Endodermal cell (in vitro differentiated cells): ENCODE measurements around the gene CES4A. TPM values are rescaled to one million over a fixed set of nuclear protein-coding genes. Genes with fewer than 3 reads are reported as not detected.

Experiments
- DNase-seq: peaks from one replicate; pipeline ENCODE4 v3.0.0-alpha.2; 2017
- H3K27ac ChIP-seq: 2 replicates; pipeline ENCODE4 v1.5.1; 2013; ENCODE audit warnings: mild to moderate bottlenecking, low read depth, low read length, moderate library complexity
- H3K27me3 ChIP-seq: 2 replicates; pipeline ENCODE4 v1.6.1; 2013; ENCODE audit warnings: mild to moderate bottlenecking, low read length, moderate library complexity; ENCODE audit not compliant: insufficient read depth, control insufficient read depth, poor library complexity, severe bottlenecking
- H3K36me3 ChIP-seq: 2 replicates; pipeline ENCODE4 v1.7.0; 2013; ENCODE audit warnings: mild to moderate bottlenecking, low read length, moderate library complexity; ENCODE audit not compliant: control insufficient read depth, insufficient read depth
- H3K4me1 ChIP-seq: one replicate; pipeline ENCODE4 v1.7.0; 2013; ENCODE audit warnings: low read length; ENCODE audit not compliant: control insufficient read depth, insufficient read depth
- H3K4me3 ChIP-seq: 2 replicates; pipeline ENCODE4 v1.5.1; 2013; ENCODE audit warnings: mild to moderate bottlenecking, low read length, moderate library complexity
- H3K9ac ChIP-seq: 2 replicates; pipeline ENCODE4 v1.6.1; 2013; ENCODE audit warnings: mild to moderate bottlenecking, low read length, moderate library complexity; ENCODE audit not compliant: poor library complexity, severe bottlenecking; ENCODE audit errors: extremely low read depth
- H3K9me3 ChIP-seq: 2 replicates; pipeline ENCODE4 v1.6.1; 2013; ENCODE audit warnings: mild to moderate bottlenecking, low read length, moderate library complexity; ENCODE audit not compliant: control insufficient read depth
- H3K27ac Mint-ChIP-seq: 2 replicates; pipeline ENCODE4 v1.8.0; 2020; ENCODE audit warnings: mixed read lengths
- H3K27me3 Mint-ChIP-seq: 2 replicates; pipeline ENCODE4 v1.8.0; 2021; ENCODE audit warnings: mild to moderate bottlenecking, mixed read lengths; ENCODE audit not compliant: insufficient read depth
- H3K36me3 Mint-ChIP-seq: 2 replicates; pipeline ENCODE4 v1.8.0; 2020; ENCODE audit warnings: low read depth, mixed read lengths
- H3K4me1 Mint-ChIP-seq: 2 replicates; pipeline ENCODE4 v1.8.0; 2020; ENCODE audit warnings: mixed read lengths
- H3K4me3 Mint-ChIP-seq: 2 replicates; pipeline ENCODE4 v1.8.0; 2020; ENCODE audit warnings: mild to moderate bottlenecking, moderate library complexity, mixed read lengths
- H3K9me3 Mint-ChIP-seq: 2 replicates; pipeline ENCODE4 v1.8.0; 2020; ENCODE audit warnings: mild to moderate bottlenecking, mixed read lengths
- WGBS, 2 experiments: methylation state at CpG; one replicate each; pipeline versions ENCODE4 v1.1.5 to v1.1.7; 2013; ENCODE audit warnings: missing lambda C conversion rate in 2 of 2, mixed read lengths in 1 of 2; ENCODE audit not compliant: insufficient coverage in 1 of 2, insufficient read length in 1 of 2; 5-methylcytosine and 5-hydroxymethylcytosine counted together
- total RNA-seq, 2 donors: library from RNA; stranded (reverse); fragmentation: NEBNext Ultra II Directional in 1 of 2; extraction: Animal tissue kit (Norgen Biotek cat#: 25700) in 1 of 2; gene quantifications; 2 replicates in 1 of 2; 3 replicates in 1 of 2; pipeline ENCODE4 v1.2.1, GENCODE V29; 2021
- TF ChIP-seq, protein P1 (sequence below): fragments of 200-600 bp; sonication (generic); conservative IDR thresholded peaks from 2 replicates; pipeline ENCODE4 v1.5.0; 2021; ENCODE audit warnings: antibody characterized with exemption, mild to moderate bottlenecking

The CES4A gene
- total RNA-seq, 2 donors from 2014 or later, result 3.0 to 3.8 TPM

DNA sequence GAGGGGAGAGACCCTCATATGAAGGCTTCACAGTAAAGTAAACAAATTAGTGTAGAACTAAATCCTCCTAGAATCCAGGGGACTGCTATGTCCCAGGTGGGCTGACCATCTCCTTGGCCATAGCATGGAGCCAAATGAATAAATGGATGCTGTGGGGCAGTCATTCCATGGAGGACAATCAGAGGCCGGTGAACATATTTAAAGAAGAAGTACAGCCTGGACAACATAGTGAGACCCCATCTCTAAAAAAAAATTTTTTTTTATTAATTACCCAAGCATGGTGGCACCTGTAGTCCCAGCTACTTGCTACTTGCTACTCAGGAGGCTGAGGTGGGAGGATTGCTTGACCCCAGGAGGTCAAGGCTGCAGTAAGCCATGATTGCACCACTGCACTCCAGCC lies 35.3 kb downstream of the CES4A start:
- Histone ChIP-seq H3K4me3 (no peak overlapping the region), H3K36me3 (no peaks in the 10 kb centered on the region), H3K9me3 (no peaks in the 10 kb centered on the region), H3K9ac (no peak overlapping the region), H3K4me1 (peaks cover 13% of the 10 kb centered on the region), H3K27ac (no peak overlapping the region), H3K27me3 (no peaks in the 10 kb centered on the region)
- no peak overlapping the region for H3K27ac Mint-ChIP-seq
- no peaks in the 10 kb centered on the region for H3K9me3 Mint-ChIP-seq
- H3K4me3 Mint-ChIP-seq, result no peak overlapping the region
- WGBS, 2 experiments, result 100% methylated on average over 1 of the region's 1 CpG; no CpG with 5 or more reads in 1 of the 2 experiments
- TF ChIP-seq, protein P1, sequence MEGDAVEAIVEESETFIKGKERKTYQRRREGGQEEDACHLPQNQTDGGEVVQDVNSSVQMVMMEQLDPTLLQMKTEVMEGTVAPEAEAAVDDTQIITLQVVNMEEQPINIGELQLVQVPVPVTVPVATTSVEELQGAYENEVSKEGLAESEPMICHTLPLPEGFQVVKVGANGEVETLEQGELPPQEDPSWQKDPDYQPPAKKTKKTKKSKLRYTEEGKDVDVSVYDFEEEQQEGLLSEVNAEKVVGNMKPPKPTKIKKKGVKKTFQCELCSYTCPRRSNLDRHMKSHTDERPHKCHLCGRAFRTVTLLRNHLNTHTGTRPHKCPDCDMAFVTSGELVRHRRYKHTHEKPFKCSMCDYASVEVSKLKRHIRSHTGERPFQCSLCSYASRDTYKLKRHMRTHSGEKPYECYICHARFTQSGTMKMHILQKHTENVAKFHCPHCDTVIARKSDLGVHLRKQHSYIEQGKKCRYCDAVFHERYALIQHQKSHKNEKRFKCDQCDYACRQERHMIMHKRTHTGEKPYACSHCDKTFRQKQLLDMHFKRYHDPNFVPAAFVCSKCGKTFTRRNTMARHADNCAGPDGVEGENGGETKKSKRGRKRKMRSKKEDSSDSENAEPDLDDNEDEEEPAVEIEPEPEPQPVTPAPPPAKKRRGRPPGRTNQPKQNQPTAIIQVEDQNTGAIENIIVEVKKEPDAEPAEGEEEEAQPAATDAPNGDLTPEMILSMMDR, result no peak
- no peak for DNase-seq
- H3K4me1 Mint-ChIP-seq, result peaks cover 28% of the 10 kb centered on the region
- H3K36me3 Mint-ChIP-seq, result no peaks in the 10 kb centered on the region
- peaks cover 5% of the 10 kb centered on the region for H3K27me3 Mint-ChIP-seq

DNA sequence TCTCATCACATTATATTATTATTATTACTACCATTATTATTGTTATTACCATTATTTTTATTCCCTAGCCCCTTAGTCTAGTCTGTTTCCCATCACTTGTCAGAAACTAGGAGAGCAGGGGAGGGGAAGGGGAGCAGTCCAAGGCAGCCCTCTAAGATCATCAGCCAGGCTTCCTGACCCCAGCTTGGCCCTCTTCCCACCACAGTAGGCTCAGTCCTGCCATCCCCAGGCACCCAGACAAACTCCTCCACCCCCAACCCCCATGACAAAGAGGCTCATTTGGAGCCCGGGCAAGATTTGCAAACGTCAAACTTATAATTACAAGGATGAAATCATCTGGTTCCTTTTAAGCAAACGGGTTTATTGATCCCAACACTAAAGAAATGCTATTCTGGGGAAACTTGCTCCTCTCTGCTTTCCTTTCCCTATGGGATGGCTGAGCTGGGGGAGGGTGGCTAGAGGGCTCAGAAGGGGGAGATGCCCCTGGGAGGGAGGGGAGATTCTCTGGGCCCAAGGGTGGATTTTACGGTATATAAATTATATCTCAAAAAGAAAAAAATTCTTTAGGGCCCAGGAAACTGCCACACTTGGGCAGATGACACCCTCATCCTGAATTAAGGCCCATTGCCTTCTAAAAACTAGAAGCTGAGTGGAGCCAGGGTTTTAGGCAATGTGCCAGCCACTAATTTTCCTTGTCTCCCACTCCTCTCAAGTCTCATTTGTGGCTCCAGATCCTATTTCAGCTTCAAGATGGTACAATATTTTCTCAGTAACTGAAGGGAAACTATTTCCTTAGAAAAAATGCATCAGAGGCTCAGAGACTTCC lies 36.2 kb downstream of the CES4A start:
- no peaks in the 10 kb centered on the region for H3K27me3 Mint-ChIP-seq
- no peak overlapping the region for H3K4me3 ChIP-seq
- DNase-seq, result no peak
- H3K9me3 ChIP-seq, result no peaks in the 10 kb centered on the region
- no peak overlapping the region for H3K27ac Mint-ChIP-seq
- H3K9me3 Mint-ChIP-seq, result no peaks in the 10 kb centered on the region
- peaks cover 13% of the 10 kb centered on the region for H3K4me1 ChIP-seq
- H3K36me3 ChIP-seq, result no peaks in the 10 kb centered on the region
- H3K4me3 Mint-ChIP-seq, result no peak overlapping the region
- H3K27ac ChIP-seq, result no peak overlapping the region
- TF ChIP-seq, protein P1, result no peak
- H3K36me3 Mint-ChIP-seq, result no peaks in the 10 kb centered on the region
- H3K9ac ChIP-seq, result no peak overlapping the region
- H3K27me3 ChIP-seq, result no peaks in the 10 kb centered on the region
- peaks cover 28% of the 10 kb centered on the region for H3K4me1 Mint-ChIP-seq
- 79 to 84% methylated on average over 3 to 4 of the region's 4 CpGs for WGBS, 2 experiments

DNA sequence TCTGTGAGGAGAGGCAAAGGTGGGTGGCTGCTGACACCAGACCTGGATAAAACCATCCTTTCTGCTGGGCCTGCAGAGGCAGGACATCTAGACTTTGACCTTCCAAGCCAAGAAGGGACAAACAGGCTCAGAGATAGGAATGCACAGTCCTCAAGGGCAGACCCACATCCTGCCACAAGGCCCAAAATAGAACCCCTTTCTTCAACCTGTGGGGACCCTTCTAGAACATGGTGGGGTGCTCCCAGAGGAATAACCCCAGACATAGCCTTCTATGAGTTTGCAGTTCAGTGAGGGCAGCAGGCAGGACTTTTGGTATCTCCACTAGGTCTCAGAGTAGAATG lies 36.8 kb downstream of the CES4A start:
- no peak for DNase-seq
- H3K9ac ChIP-seq, result no peak overlapping the region
- TF ChIP-seq, protein P1, result no peak
- no peaks in the 10 kb centered on the region for H3K27me3 ChIP-seq
- Mint-ChIP-seq H3K4me3 (no peak overlapping the region), H3K27ac (no peak overlapping the region), H3K27me3 (no peaks in the 10 kb centered on the region), H3K9me3 (no peaks in the 10 kb centered on the region), H3K36me3 (peaks cover under 1% of the 10 kb centered on the region), H3K4me1 (peaks cover 28% of the 10 kb centered on the region)
- no peaks in the 10 kb centered on the region for H3K36me3 ChIP-seq
- no peak overlapping the region for H3K4me3 ChIP-seq
- no peak overlapping the region for H3K27ac ChIP-seq
- no peaks in the 10 kb centered on the region for H3K9me3 ChIP-seq
- peaks cover 13% of the 10 kb centered on the region for H3K4me1 ChIP-seq
